ENCODE data around the gene WFDC6. TPM values are rescaled to one million over a fixed set of nuclear protein-coding genes. Genes with fewer than 3 reads are reported as not detected.

WFDC6 gene
- total and polyA plus RNA-seq, 8 donors, result not detected

- ATAC-seq, result no peak
- Histone ChIP-seq H3K4me1 (peaks cover 0 to 8% of the 10 kb centered on the region in 2 donors), H3K9me3 (no peaks in the 10 kb centered on the region), H3K27ac (no peak overlapping the region), H3K4me3 (no peak overlapping the region), H3K27me3 (peaks cover 0 to 65% of the 10 kb centered on the region in 2 donors), H3K36me3 (no peaks in the 10 kb centered on the region)
- no peak for DNase-seq
- TF ChIP-seq CTCF (IDR thresholded peaks at IDR 0.05), result no peak
- intact Hi-C loops (cut with DNase I), result no loop called here
Observed at GRCh38 chr20:45500022-45500421, 39.3 kb downstream of the WFDC6 start.

GRCh38 chr20:45497971-45498494 is 41.2 kb downstream of the WFDC6 start:
- peaks cover 0 to 8% of the 10 kb centered on the region in 2 donors for H3K4me1 ChIP-seq
- DNase-seq (no peak), ATAC-seq (no peak)
- no peaks in the 10 kb centered on the region for H3K36me3 ChIP-seq
- H3K9me3 ChIP-seq, result no peaks in the 10 kb centered on the region
- TF ChIP-seq CTCF (IDR thresholded peaks at IDR 0.05), result no peak
- H3K27ac ChIP-seq, result no peak overlapping the region
- H3K27me3 ChIP-seq, result peaks cover 0 to 49% of the 10 kb centered on the region in 2 donors
- intact Hi-C loops (cut with DNase I), result no loop called here
- no peak overlapping the region for H3K4me3 ChIP-seq

GRCh38 chr20:45496166-45496565 is 43.1 kb downstream of the WFDC6 start:
- no peak overlapping the region for H3K27ac ChIP-seq
- intact Hi-C loops (cut with DNase I), result no loop called here
- DNase-seq, result no peak
- ATAC-seq, result no peak
- H3K4me3 ChIP-seq, result no peak overlapping the region
- peaks cover 0 to 44% of the 10 kb centered on the region in 2 donors for H3K27me3 ChIP-seq
- H3K9me3 ChIP-seq, result no peaks in the 10 kb centered on the region
- H3K36me3 ChIP-seq, result no peaks in the 10 kb centered on the region
- H3K4me1 ChIP-seq, result peaks cover 0 to 8% of the 10 kb centered on the region in 2 donors
- TF ChIP-seq CTCF (IDR thresholded peaks at IDR 0.05), result no peak

GRCh38 chr20:45495501-45495941 is 43.8 kb downstream of the WFDC6 start:
- Histone ChIP-seq H3K36me3 (no peaks in the 10 kb centered on the region), H3K4me1 (peaks cover 0 to 8% of the 10 kb centered on the region in 2 donors), H3K9me3 (no peaks in the 10 kb centered on the region), H3K27me3 (peaks cover 0 to 37% of the 10 kb centered on the region in 2 donors), H3K27ac (no peak overlapping the region), H3K4me3 (no peak overlapping the region)
- TF ChIP-seq CTCF (IDR thresholded peaks at IDR 0.05), result no peak
- intact Hi-C loops (cut with DNase I), result no loop called here
- ATAC-seq (no peak), DNase-seq (no peak)

- TF ChIP-seq CTCF (IDR thresholded peaks at IDR 0.05), result no peak
- ATAC-seq (no peak), DNase-seq (no peak)
- Histone ChIP-seq H3K27ac (no peak overlapping the region), H3K36me3 (no peaks in the 10 kb centered on the region), H3K4me1 (no peaks in the 10 kb centered on the region), H3K4me3 (no peak overlapping the region), H3K27me3 (peaks cover 0 to 40% of the 10 kb centered on the region in 2 donors), H3K9me3 (no peaks in the 10 kb centered on the region)
- intact Hi-C loops (cut with DNase I), result no loop called here
Observed at GRCh38 chr20:45489083-45489531, 50.2 kb downstream of the WFDC6 start.

All from left lung (tissue), 10 donors.